ES-I3 (cell line): Measurements from ENCODE around the gene NRG2.

Experiments used
- H3K36me3 ChIP-seq: 2 replicates; pipeline ENCODE4 v1.6.1; 2013; ENCODE audit warnings: mild to moderate bottlenecking, low read length, control low read depth, moderate library complexity; ENCODE audit not compliant: insufficient read depth
- H3K4me1 ChIP-seq: 2 replicates; pipeline ENCODE4 v1.6.1; 2013; ENCODE audit warnings: mild to moderate bottlenecking, control low read depth, low read length; ENCODE audit not compliant: insufficient read depth
- H3K9ac ChIP-seq: 2 replicates; pipeline ENCODE4 v1.6.1; 2013; ENCODE audit warnings: low read depth, mild to moderate bottlenecking, low read length, moderate library complexity
- H3K9me3 ChIP-seq: 2 replicates; pipeline ENCODE4 v1.6.1; 2013; ENCODE audit warnings: mild to moderate bottlenecking, low read length, moderate library complexity; ENCODE audit not compliant: control insufficient read depth, insufficient read depth

The NRG2 gene

GRCh38 chr5:140042643-140043507 lies at the start of gene NRG2:
NRG2 (minus strand) TSS chr5:140043299.
- H3K9me3 ChIP-seq, result no peaks in the 10 kb centered on the region; the same call in 1 of the 2 replicates
- peaks cover 8% of the 10 kb centered on the region for H3K4me1 ChIP-seq
- H3K9ac ChIP-seq, result peak within 1 kb of the TSS; percentile 57; the same call in 1 of the 2 replicates
- no peaks in the 10 kb centered on the region for H3K36me3 ChIP-seq

GRCh38 chr5:140090251-140090650 lies 47.2 kb upstream of the NRG2 start:
- no peaks in the 10 kb centered on the region for H3K4me1 ChIP-seq
- H3K9ac ChIP-seq, result no peak overlapping the region

GRCh38 chr5:140084541-140084940 lies 41.4 kb upstream of the NRG2 start:
- Histone ChIP-seq H3K9me3 (no peaks in the 10 kb centered on the region), H3K9ac (no peak overlapping the region), H3K36me3 (no peaks in the 10 kb centered on the region), H3K4me1 (no peaks in the 10 kb centered on the region)

More at GRCh38 chr5:140090251-140090650, 47.2 kb upstream of the NRG2 start:
- Histone ChIP-seq H3K9me3 (no peaks in the 10 kb centered on the region), H3K36me3 (no peaks in the 10 kb centered on the region)

GRCh38 chr5:140083650-140084049 lies 40.6 kb upstream of the NRG2 start:
- Histone ChIP-seq H3K4me1 (no peaks in the 10 kb centered on the region), H3K9me3 (no peaks in the 10 kb centered on the region), H3K36me3 (no peaks in the 10 kb centered on the region), H3K9ac (no peak overlapping the region)

GRCh38 chr5:140083120-140083519 lies 40.0 kb upstream of the NRG2 start:
- Histone ChIP-seq H3K9ac (no peak overlapping the region), H3K9me3 (no peaks in the 10 kb centered on the region), H3K36me3 (no peaks in the 10 kb centered on the region), H3K4me1 (no peaks in the 10 kb centered on the region)

GRCh38 chr5:140076788-140077187 lies 33.7 kb upstream of the NRG2 start:
- Histone ChIP-seq H3K9me3 (no peaks in the 10 kb centered on the region), H3K4me1 (no peaks in the 10 kb centered on the region), H3K36me3 (no peaks in the 10 kb centered on the region), H3K9ac (no peak overlapping the region)

GRCh38 chr5:140076142-140076541 lies 33.0 kb upstream of the NRG2 start:
- no peaks in the 10 kb centered on the region for H3K36me3 ChIP-seq
- no peak overlapping the region for H3K9ac ChIP-seq
- no peaks in the 10 kb centered on the region for H3K4me1 ChIP-seq
- no peaks in the 10 kb centered on the region for H3K9me3 ChIP-seq

- no peak overlapping the region for H3K9ac ChIP-seq
- no peaks in the 10 kb centered on the region for H3K4me1 ChIP-seq
- H3K9me3 ChIP-seq, result no peaks in the 10 kb centered on the region
- H3K36me3 ChIP-seq, result no peaks in the 10 kb centered on the region
Measured at GRCh38 chr5:140075371-140075770, 32.3 kb upstream of the NRG2 start.

- H3K36me3 ChIP-seq, result no peaks in the 10 kb centered on the region
- no peak overlapping the region for H3K9ac ChIP-seq
- H3K4me1 ChIP-seq, result no peaks in the 10 kb centered on the region
Measured at GRCh38 chr5:140073296-140073695, 30.2 kb upstream of the NRG2 start.

GRCh38 chr5:140072812-140073211 lies 29.7 kb upstream of the NRG2 start:
- no peaks in the 10 kb centered on the region for H3K36me3 ChIP-seq
- H3K9ac ChIP-seq, result no peak overlapping the region
- no peaks in the 10 kb centered on the region; the same call in 1 of the 2 replicates for H3K9me3 ChIP-seq
- H3K4me1 ChIP-seq, result no peaks in the 10 kb centered on the region

More at GRCh38 chr5:140073296-140073695, 30.2 kb upstream of the NRG2 start:
- H3K9me3 ChIP-seq, result no peaks in the 10 kb centered on the region; the same call in 1 of the 2 replicates

GRCh38 chr5:140060816-140061215 lies 17.7 kb upstream of the NRG2 start:
- Histone ChIP-seq H3K4me1 (no peaks in the 10 kb centered on the region), H3K9me3 (no peaks in the 10 kb centered on the region), H3K36me3 (no peaks in the 10 kb centered on the region), H3K9ac (no peak overlapping the region)

GRCh38 chr5:140058212-140058932 lies 15.3 kb upstream of the NRG2 start:
- Histone ChIP-seq H3K9me3 (no peaks in the 10 kb centered on the region), H3K36me3 (no peaks in the 10 kb centered on the region), H3K4me1 (peaks cover 3% of the 10 kb centered on the region; the same call in 1 of the 2 replicates), H3K9ac (no peak overlapping the region)

- peaks cover 3% of the 10 kb centered on the region; the same call in 1 of the 2 replicates for H3K4me1 ChIP-seq
- no peaks in the 10 kb centered on the region for H3K36me3 ChIP-seq
- no peaks in the 10 kb centered on the region for H3K9me3 ChIP-seq
- no peak overlapping the region for H3K9ac ChIP-seq
Measured at GRCh38 chr5:140056880-140057279, 13.8 kb upstream of the NRG2 start.

- H3K9me3 ChIP-seq, result no peaks in the 10 kb centered on the region
- H3K36me3 ChIP-seq, result no peaks in the 10 kb centered on the region
- no peak overlapping the region for H3K9ac ChIP-seq
- peaks cover 3% of the 10 kb centered on the region; the same call in 1 of the 2 replicates for H3K4me1 ChIP-seq
Measured at GRCh38 chr5:140055152-140055551, 12.1 kb upstream of the NRG2 start.
